Fibroblast of lung (primary cell): ENCODE data around the gene ADARB1.

Experiments used
- CTCF ChIP-seq, 2 donors: IDR thresholded peaks in 1 of 2; conservative IDR thresholded peaks in 1 of 2; 1 replicate in 1 of 2; 2 replicates in 1 of 2; pipeline ENCODE4 v1.5.1; 2011 to 2012; ENCODE audit warnings: low read length in 2 of 2, control low read depth in 1 of 2, inconsistent platforms in 1 of 2, low read depth in 1 of 2, mild to moderate bottlenecking in 1 of 2
- EZH2 ChIP-seq: IDR thresholded peaks from 2 replicates; pipeline ENCODE4 v1.5.1; 2012; ENCODE audit warnings: low read length, control low read depth, mild to moderate bottlenecking; ENCODE audit errors: missing control alignments

DNA sequence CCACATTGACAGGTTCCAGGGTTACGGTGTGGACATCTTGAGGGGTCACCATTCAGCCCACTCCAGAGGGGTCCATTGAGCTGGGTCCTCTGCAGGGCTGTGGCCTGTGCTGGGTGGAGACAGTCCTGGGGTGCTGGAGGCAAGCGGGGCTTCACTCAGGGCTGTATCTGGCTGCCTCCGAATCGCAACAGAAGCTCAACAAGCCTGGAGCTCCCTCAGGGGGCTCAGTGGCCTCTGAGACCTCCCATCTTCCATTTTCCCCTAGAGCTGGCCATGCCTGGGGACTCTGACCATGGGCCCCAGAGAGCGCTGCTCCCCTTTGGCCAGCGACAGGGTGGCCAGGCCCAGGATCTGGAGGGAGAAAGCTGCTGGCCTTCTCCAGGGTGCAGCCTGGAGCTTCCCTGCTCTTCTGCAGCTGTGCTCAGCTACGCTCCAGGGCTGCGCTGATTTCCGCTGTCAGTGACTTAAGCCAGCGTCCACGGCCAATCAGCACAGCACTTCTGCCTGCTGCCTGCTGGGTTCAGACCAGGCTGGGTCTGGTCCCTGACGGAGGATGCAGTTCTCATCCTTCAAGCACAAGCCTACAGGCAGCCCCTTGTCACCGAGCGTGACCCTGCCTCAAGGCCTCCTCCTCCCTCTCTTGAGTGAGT lies 45.0 kb upstream of the ADARB1 start:
- TF ChIP-seq CTCF (conservative IDR thresholded peaks at IDR 0.05 in 1 of 2, IDR thresholded peaks at IDR 0.05 in 1 of 2; ENCODE audit: low read depth in 1 of 2, low read length in 2 of 2) (no peak), EZH2 (no peak)
